HL-60 (cell line): Measurements from ENCODE around the gene COBL.

Experiments
- CTCF ChIP-seq: IDR thresholded peaks from one replicate; pipeline ENCODE4 v1.5.1; 2011; ENCODE audit warnings: low read length, control low read depth, inconsistent platforms; ENCODE audit not compliant: insufficient read depth
- GABPA ChIP-seq: IDR thresholded peaks from 2 replicates; pipeline ENCODE4 v1.6.1; 2012; ENCODE audit warnings: low read depth
- POLR2AphosphoS5 ChIP-seq: IDR thresholded peaks from 2 replicates; pipeline ENCODE4 v1.6.1; 2012; ENCODE audit warnings: low read depth
- REST ChIP-seq: IDR thresholded peaks from 2 replicates; pipeline ENCODE4 v1.6.1; 2012; ENCODE audit warnings: low read depth; ENCODE audit not compliant: insufficient replicate concordance
- SPI1 ChIP-seq: IDR thresholded peaks from 2 replicates; pipeline ENCODE4 v1.6.1; 2012; ENCODE audit warnings: low read depth, mild to moderate bottlenecking, borderline replicate concordance

GRCh38 chr7:51064688-51065087, 251.9 kb downstream of the COBL start:
- TF ChIP-seq CTCF, result no peak
- TF ChIP-seq REST, result no peak
- no peak for TF ChIP-seq GABPA
- no peak for TF ChIP-seq POLR2AphosphoS5
- TF ChIP-seq SPI1, result no peak
